Fibroblast of lung (primary cell): ENCODE measurements around the gene DNM3. TPM values are rescaled to one million over a fixed set of nuclear protein-coding genes. Genes with fewer than 3 reads are reported as not detected.

ENCODE experiments used
- DNase-seq, 2 donors: peaks; one replicate each; pipeline versions ENCODE4 v3.0.0 to v3.0.0-alpha.2; 2010; ENCODE audit warnings: low read depth in 2 of 2
- H2AFZ ChIP-seq: 2 replicates; pipeline ENCODE4 v1.5.1; 2012; ENCODE audit warnings: low read length, control low read depth, inconsistent platforms
- H3K27ac ChIP-seq: 2 replicates; pipeline ENCODE4 v1.5.1; 2011; ENCODE audit warnings: low read length, control low read depth; ENCODE audit not compliant: insufficient read depth
- H3K27me3 ChIP-seq: 2 replicates; pipeline ENCODE4 v1.5.1; 2011; ENCODE audit warnings: mild to moderate bottlenecking, low read length; ENCODE audit not compliant: control insufficient read depth, insufficient read depth
- H3K36me3 ChIP-seq: 2 replicates; pipeline ENCODE4 v1.5.1; 2011; ENCODE audit warnings: low read length; ENCODE audit not compliant: control insufficient read depth, insufficient read depth
- H3K4me1 ChIP-seq: 2 replicates; pipeline ENCODE4 v1.5.1; 2011; ENCODE audit warnings: low read length; ENCODE audit not compliant: control insufficient read depth, insufficient read depth; ENCODE audit errors: extremely low read depth
- H3K4me2 ChIP-seq: 2 replicates; pipeline ENCODE4 v1.5.1; 2011; ENCODE audit warnings: low read length, control low read depth; ENCODE audit not compliant: insufficient read depth; ENCODE audit errors: extremely low read depth
- H3K4me3 ChIP-seq, 4 experiments: fragments of 200-600 bp in 1 of 4; sonication (generic) in 1 of 4; replicated peaks in 1 of 4; 2 replicates each; pipeline ENCODE4 v1.5.1; 2011 to 2016; ENCODE audit warnings: low read length in 4 of 4, low read depth in 3 of 4, mild to moderate bottlenecking in 3 of 4, control low read depth in 2 of 4, inconsistent platforms in 1 of 4, mixed read lengths in 1 of 4; ENCODE audit not compliant: insufficient read depth in 1 of 4; ENCODE audit errors: control extremely low read depth in 1 of 4
- H3K79me2 ChIP-seq: 2 replicates; pipeline ENCODE4 v1.5.1; 2012; ENCODE audit warnings: mild to moderate bottlenecking, low read length, inconsistent platforms; ENCODE audit not compliant: control insufficient read depth, insufficient read depth
- H3K9ac ChIP-seq: 2 replicates; pipeline ENCODE4 v1.5.1; 2011; ENCODE audit warnings: mild to moderate bottlenecking, low read length, control low read depth; ENCODE audit not compliant: insufficient read depth
- H3K9me3 ChIP-seq: 2 replicates; pipeline ENCODE4 v1.5.1; 2012; ENCODE audit warnings: low read depth, low read length; ENCODE audit not compliant: control insufficient read depth, insufficient read depth
- H4K20me1 ChIP-seq: 2 replicates; pipeline ENCODE4 v1.5.1; 2011; ENCODE audit warnings: low read length; ENCODE audit not compliant: control insufficient read depth, insufficient read depth; ENCODE audit errors: extremely low read depth
- CTCF ChIP-seq, 2 donors: IDR thresholded peaks in 1 of 2; conservative IDR thresholded peaks in 1 of 2; 1 replicate in 1 of 2; 2 replicates in 1 of 2; pipeline ENCODE4 v1.5.1; 2011 to 2012; ENCODE audit warnings: low read length in 2 of 2, control low read depth in 1 of 2, inconsistent platforms in 1 of 2, low read depth in 1 of 2, mild to moderate bottlenecking in 1 of 2
- EZH2 ChIP-seq: IDR thresholded peaks from 2 replicates; pipeline ENCODE4 v1.5.1; 2012; ENCODE audit warnings: low read length, control low read depth, mild to moderate bottlenecking; ENCODE audit errors: missing control alignments
- polyA plus RNA-seq, 2 donors: library from polyadenylated mRNA; depleted of rRNA in 1 of 2; stranded (reverse) in 1 of 2; unstranded in 1 of 2; fragments of >200 nt; gene quantifications; 2 replicates each; pipeline ENCODE4 v1.2.1, GENCODE V29; 2011 to 2012; ENCODE audit warnings: missing spikeins in 1 of 2
- total RNA-seq: library from RNA; depleted of rRNA; stranded (reverse); fragments of >200 nt; gene quantifications from 2 replicates; pipeline ENCODE4 v1.2.1, GENCODE V29; 2014

Gene DNM3
- total and polyA plus RNA-seq, 2 donors (not counting 1 experiment from before 2014, with no cell fraction given), result 1.6 to 3.6 TPM

GRCh38 chr1:172252958-172253357 is 411.7 kb downstream of the DNM3 start:
- no peak overlapping the region for H3K9ac ChIP-seq
- no peaks in the 10 kb centered on the region for H3K9me3 ChIP-seq
- H3K27ac ChIP-seq, result no peak overlapping the region
- H3K4me1 ChIP-seq, result peaks cover 4% of the 10 kb centered on the region
- TF ChIP-seq CTCF (conservative IDR thresholded peaks at IDR 0.05 in 1 of 2, IDR thresholded peaks at IDR 0.05 in 1 of 2; ENCODE audit: low read depth in 1 of 2, low read length in 2 of 2) (no peak), EZH2 (no peak)
- H4K20me1 ChIP-seq, result no peaks in the 10 kb centered on the region
- no peaks in the 10 kb centered on the region for H3K36me3 ChIP-seq
- no peaks in the 10 kb centered on the region for H3K79me2 ChIP-seq
- H2AFZ ChIP-seq, result no peak overlapping the region
- no peak for DNase-seq
- H3K4me3 ChIP-seq, result no peak overlapping the region
- H3K27me3 ChIP-seq, result no peaks in the 10 kb centered on the region
- no peak overlapping the region for H3K4me2 ChIP-seq

GRCh38 chr1:172254521-172255222 is 413.4 kb downstream of the DNM3 start:
- H3K4me2 ChIP-seq, result no peak overlapping the region
- H3K4me1 ChIP-seq, result peaks cover 4% of the 10 kb centered on the region
- H3K36me3 ChIP-seq, result no peaks in the 10 kb centered on the region
- H4K20me1 ChIP-seq, result no peaks in the 10 kb centered on the region
- no peak overlapping the region for H3K4me3 ChIP-seq
- H3K27me3 ChIP-seq, result no peaks in the 10 kb centered on the region
- no peak for TF ChIP-seq EZH2
- TF ChIP-seq CTCF (conservative IDR thresholded peaks at IDR 0.05 in 1 of 2, IDR thresholded peaks at IDR 0.05 in 1 of 2; ENCODE audit: low read depth in 1 of 2, low read length in 2 of 2), result no peak
- DNase-seq, result peak; percentile 85 to 97
- no peak overlapping the region for H2AFZ ChIP-seq
- H3K9me3 ChIP-seq, result no peaks in the 10 kb centered on the region
- no peaks in the 10 kb centered on the region for H3K79me2 ChIP-seq
- H3K9ac ChIP-seq, result no peak overlapping the region
- no peak overlapping the region for H3K27ac ChIP-seq

- H3K27ac ChIP-seq, result no peak overlapping the region
- H3K4me2 ChIP-seq, result no peak overlapping the region
Observed at GRCh38 chr1:172255223-172255560, 413.9 kb downstream of the DNM3 start.

More at GRCh38 chr1:172255223-172255560, 413.9 kb downstream of the DNM3 start:
- Histone ChIP-seq H3K4me1 (peaks cover 4% of the 10 kb centered on the region), H2AFZ (no peak overlapping the region), H3K4me3 (no peak overlapping the region), H3K9me3 (no peaks in the 10 kb centered on the region), H3K79me2 (no peaks in the 10 kb centered on the region), H3K9ac (no peak overlapping the region), H4K20me1 (no peaks in the 10 kb centered on the region), H3K27me3 (no peaks in the 10 kb centered on the region), H3K36me3 (no peaks in the 10 kb centered on the region)
- no peak for DNase-seq
- TF ChIP-seq EZH2 (no peak), CTCF (conservative IDR thresholded peaks at IDR 0.05 in 1 of 2, IDR thresholded peaks at IDR 0.05 in 1 of 2; ENCODE audit: low read depth in 1 of 2, low read length in 2 of 2) (no peak)
